ENCODE results near the gene SLC25A33. TPM values are rescaled to one million over a fixed set of nuclear protein-coding genes. Genes with fewer than 3 reads are reported as not detected.
"Not testable (repeated sequence)": the region's sequence is repeated elsewhere in the genome, so short reads cannot be mapped to it uniquely, and the experiment has no call there.

SLC25A33 gene
- total RNA-seq, 1 donor from 2014 or later: 20.8 TPM

DNA sequence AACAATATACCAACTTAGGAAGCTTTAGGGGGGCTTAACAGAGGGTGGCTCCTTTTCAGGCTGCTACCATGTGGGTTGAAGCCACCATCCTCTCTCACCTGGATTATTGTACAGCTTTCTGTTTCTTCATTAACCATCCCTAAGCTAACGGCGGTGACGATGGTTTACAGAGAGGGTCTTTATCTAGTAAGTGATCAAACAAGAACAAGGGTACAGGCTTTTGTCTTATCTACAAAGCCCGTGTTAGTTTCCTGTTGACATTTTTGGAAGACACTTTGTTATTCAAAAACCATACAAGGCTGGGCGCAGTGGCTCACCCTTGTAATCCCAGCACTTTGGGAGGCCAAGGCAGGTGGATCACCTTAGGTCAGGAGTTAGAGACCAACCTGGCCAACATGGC, 20.4 kb downstream of the SLC25A33 start:
- TF ChIP-seq, protein P1, sequence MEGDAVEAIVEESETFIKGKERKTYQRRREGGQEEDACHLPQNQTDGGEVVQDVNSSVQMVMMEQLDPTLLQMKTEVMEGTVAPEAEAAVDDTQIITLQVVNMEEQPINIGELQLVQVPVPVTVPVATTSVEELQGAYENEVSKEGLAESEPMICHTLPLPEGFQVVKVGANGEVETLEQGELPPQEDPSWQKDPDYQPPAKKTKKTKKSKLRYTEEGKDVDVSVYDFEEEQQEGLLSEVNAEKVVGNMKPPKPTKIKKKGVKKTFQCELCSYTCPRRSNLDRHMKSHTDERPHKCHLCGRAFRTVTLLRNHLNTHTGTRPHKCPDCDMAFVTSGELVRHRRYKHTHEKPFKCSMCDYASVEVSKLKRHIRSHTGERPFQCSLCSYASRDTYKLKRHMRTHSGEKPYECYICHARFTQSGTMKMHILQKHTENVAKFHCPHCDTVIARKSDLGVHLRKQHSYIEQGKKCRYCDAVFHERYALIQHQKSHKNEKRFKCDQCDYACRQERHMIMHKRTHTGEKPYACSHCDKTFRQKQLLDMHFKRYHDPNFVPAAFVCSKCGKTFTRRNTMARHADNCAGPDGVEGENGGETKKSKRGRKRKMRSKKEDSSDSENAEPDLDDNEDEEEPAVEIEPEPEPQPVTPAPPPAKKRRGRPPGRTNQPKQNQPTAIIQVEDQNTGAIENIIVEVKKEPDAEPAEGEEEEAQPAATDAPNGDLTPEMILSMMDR (IDR thresholded peaks at IDR 0.05): no peak
- TF ChIP-seq EZH2phosphoT487 (IDR thresholded peaks at IDR 0.05) (no peak), EZH2 (IDR thresholded peaks at IDR 0.05) (no peak)
- H3K9me3 ChIP-seq (ENCODE audit: low read depth): no peaks in the 10 kb centered on the region
- no peak overlapping the region for H3K4me3 ChIP-seq
- H3K27me3 ChIP-seq: no peaks in the 10 kb centered on the region
- Mint-ChIP-seq H3K4me3 (no peak overlapping the region), H3K9me3 (peaks cover 6% of the 10 kb centered on the region), H3K36me3 (peaks cover 23% of the 10 kb centered on the region), H3K27ac (no peak overlapping the region), H3K4me1 (peaks cover 22% of the 10 kb centered on the region), H3K27me3 (ENCODE audit: insufficient read depth, low read depth) (peaks cover 2% of the 10 kb centered on the region)
- H3K36me3 ChIP-seq: peaks cover 5% of the 10 kb centered on the region
- peaks cover 14% of the 10 kb centered on the region for H3K79me2 ChIP-seq (ENCODE audit: low read depth)
- H3F3A ChIP-seq (ENCODE audit: low read depth): no peaks in the 10 kb centered on the region
- peaks cover 39% of the 10 kb centered on the region for H4K20me1 ChIP-seq (ENCODE audit: low read depth)
- no peak overlapping the region for H2AFZ ChIP-seq (replicated peaks)
- H3K4me2 ChIP-seq: no peak overlapping the region
- H3K27ac ChIP-seq: no peak overlapping the region
- no peak for DNase-seq (ENCODE audit: low spot score)
- no peak overlapping the region for H3K9ac ChIP-seq
- no peaks in the 10 kb centered on the region for H3K4me1 ChIP-seq

DNA sequence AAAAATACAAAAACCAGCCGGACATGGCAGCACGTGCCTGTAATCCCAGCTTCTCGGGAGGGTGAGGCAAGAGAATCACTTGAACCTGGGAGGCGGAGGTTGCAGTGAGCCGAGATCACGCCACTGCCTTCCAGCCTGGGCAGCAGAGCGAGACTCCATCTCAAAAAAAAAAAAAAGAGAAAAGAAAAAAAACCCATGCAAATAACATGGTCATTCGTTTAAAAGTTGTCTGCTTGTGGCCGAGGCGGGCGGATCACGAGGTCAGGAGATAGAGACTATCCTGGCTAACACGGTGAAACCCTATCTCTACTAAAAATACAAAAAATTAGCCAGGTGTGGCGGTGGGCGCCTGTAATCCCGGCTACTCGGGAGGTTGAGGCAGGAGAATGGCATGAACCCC, 20.8 kb downstream of the SLC25A33 start:
- not testable (repeated sequence) for H3K9me3 ChIP-seq (ENCODE audit: low read depth); H3K27ac ChIP-seq; H3K36me3 ChIP-seq; H3K9me3 Mint-ChIP-seq; H3K27me3 ChIP-seq; H2AFZ ChIP-seq (replicated peaks); H3K4me3 Mint-ChIP-seq; H3K4me1 ChIP-seq; H3K9ac ChIP-seq; H3K27me3 Mint-ChIP-seq (ENCODE audit: insufficient read depth, low read depth); H3K4me2 ChIP-seq; DNase-seq (ENCODE audit: low spot score); H3F3A ChIP-seq (ENCODE audit: low read depth); H3K27ac Mint-ChIP-seq; H3K4me3 ChIP-seq
- peaks cover 13% of the 10 kb centered on the region for H3K79me2 ChIP-seq (ENCODE audit: low read depth)
- peaks cover 39% of the 10 kb centered on the region for H4K20me1 ChIP-seq (ENCODE audit: low read depth)
- Mint-ChIP-seq H3K4me1 (peaks cover 22% of the 10 kb centered on the region), H3K36me3 (peaks cover 23% of the 10 kb centered on the region)

DNA sequence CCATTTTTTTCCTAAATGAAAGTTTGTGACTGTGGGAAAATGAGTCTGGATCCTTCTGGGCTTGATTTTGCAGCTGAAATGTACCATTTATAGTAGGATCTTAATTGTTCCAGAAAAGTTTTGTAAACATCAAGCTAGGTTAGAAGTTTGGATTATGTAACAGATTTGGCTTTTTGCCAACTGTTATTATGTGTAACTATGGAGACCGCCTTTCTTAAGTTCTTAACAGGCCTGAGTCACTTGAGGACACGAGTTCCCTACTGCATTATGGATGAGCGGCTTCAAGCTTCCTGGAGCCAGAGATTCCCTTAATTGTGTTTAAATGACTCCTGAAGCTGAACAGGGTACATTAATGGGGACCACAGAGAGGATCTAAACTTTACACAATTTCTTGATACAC, 22.2 kb downstream of the SLC25A33 start:
- H3K9me3 Mint-ChIP-seq: peaks cover 6% of the 10 kb centered on the region
- no peak overlapping the region for H3K4me2 ChIP-seq

DNA sequence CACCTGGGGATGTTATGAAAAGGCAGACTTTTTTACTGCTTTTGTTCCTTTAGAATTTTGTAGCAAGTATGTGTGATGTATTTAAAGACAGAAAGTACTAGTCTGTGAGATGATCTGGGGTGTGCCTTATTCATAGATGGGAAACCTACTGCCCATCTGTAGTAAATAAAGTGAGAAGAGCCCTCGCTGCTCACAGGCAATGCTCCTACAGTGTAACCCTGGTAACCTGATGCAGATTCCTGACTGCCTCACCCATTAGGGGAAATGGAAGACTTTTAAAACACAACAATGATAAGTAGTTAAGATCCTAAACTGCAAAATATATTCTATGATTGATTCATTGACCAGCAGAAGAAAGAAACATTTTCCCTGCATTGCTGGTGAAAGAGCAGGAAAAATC, 30.0 kb downstream of the SLC25A33 start:
- Mint-ChIP-seq H3K27me3 (ENCODE audit: insufficient read depth, low read depth) (peaks cover 3% of the 10 kb centered on the region), H3K4me1 (peaks cover 13% of the 10 kb centered on the region), H3K4me3 (no peak overlapping the region), H3K36me3 (peaks cover 8% of the 10 kb centered on the region), H3K9me3 (no peaks in the 10 kb centered on the region), H3K27ac (no peak overlapping the region)
- DNase-seq (ENCODE audit: low spot score): no peak
- Histone ChIP-seq H2AFZ (replicated peaks) (no peak overlapping the region), H3F3A (ENCODE audit: low read depth) (peaks cover 11% of the 10 kb centered on the region), H3K27ac (no peak overlapping the region), H4K20me1 (ENCODE audit: low read depth) (peaks cover 3% of the 10 kb centered on the region), H3K9ac (no peak overlapping the region), H3K27me3 (no peaks in the 10 kb centered on the region), H3K4me3 (no peak overlapping the region), H3K79me2 (ENCODE audit: low read depth) (no peaks in the 10 kb centered on the region), H3K4me2 (no peak overlapping the region), H3K36me3 (no peaks in the 10 kb centered on the region), H3K9me3 (ENCODE audit: low read depth) (no peaks in the 10 kb centered on the region), H3K4me1 (no peaks in the 10 kb centered on the region)
- TF ChIP-seq, protein P1 (IDR thresholded peaks at IDR 0.05): no peak
- TF ChIP-seq EZH2phosphoT487 (IDR thresholded peaks at IDR 0.05) (no peak), EZH2 (IDR thresholded peaks at IDR 0.05) (no peak)

More for the DNA sequence above, 22.2 kb downstream of the SLC25A33 start:
- Histone ChIP-seq H3K27me3 (no peaks in the 10 kb centered on the region), H3K4me3 (no peak overlapping the region), H4K20me1 (ENCODE audit: low read depth) (peaks cover 29% of the 10 kb centered on the region), H3K36me3 (peaks cover 4% of the 10 kb centered on the region), H3K27ac (peak overlapping the region; percentile 20), H2AFZ (replicated peaks) (no peak overlapping the region), H3F3A (ENCODE audit: low read depth) (no peaks in the 10 kb centered on the region), H3K9ac (no peak overlapping the region), H3K4me1 (no peaks in the 10 kb centered on the region), H3K9me3 (ENCODE audit: low read depth) (no peaks in the 10 kb centered on the region), H3K79me2 (ENCODE audit: low read depth) (peaks cover 8% of the 10 kb centered on the region)
- peaks cover 16% of the 10 kb centered on the region for H3K36me3 Mint-ChIP-seq
- no peak for DNase-seq (ENCODE audit: low spot score)
- H3K4me1 Mint-ChIP-seq: peaks cover 22% of the 10 kb centered on the region
- TF ChIP-seq EZH2 (IDR thresholded peaks at IDR 0.05): no peak
- TF ChIP-seq, protein P1 (IDR thresholded peaks at IDR 0.05): no peak
- no peak for TF ChIP-seq EZH2phosphoT487 (IDR thresholded peaks at IDR 0.05)
- H3K27ac Mint-ChIP-seq: peak overlapping the region; percentile 50
- peaks cover 5% of the 10 kb centered on the region for H3K27me3 Mint-ChIP-seq (ENCODE audit: insufficient read depth, low read depth)
- H3K4me3 Mint-ChIP-seq: no peak overlapping the region

DNA sequence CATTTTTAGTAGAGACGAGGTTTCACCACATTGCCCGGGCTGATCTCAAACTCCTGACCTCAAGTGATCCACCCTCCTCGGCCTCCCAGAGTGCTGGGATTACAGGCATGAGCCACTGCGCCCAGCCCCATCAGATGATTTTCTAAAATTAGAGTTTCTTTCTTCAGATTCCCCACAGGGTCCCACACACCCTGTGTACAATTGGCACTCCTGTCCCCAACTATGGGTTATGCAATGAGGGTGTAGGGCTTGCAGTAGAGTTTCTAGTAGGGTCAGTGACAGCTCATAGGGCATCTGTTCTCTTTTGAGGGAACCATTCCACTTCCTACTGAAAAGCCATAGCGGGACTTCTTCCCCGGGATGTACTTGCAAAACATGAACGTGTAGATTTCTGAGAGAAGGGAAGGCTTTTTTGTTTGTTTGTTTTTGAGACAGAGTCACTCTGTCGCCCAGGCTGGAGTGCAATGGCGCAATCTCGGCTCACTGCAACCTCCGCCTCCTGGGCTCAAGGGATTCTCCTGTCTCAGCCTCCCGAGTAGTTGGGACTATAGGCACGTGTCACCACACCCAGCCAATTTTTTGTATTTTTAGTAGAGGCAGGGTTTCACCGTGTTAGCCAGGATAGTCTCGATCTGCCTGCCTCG, 31.7 kb downstream of the SLC25A33 start:
- not testable (repeated sequence) for H3K79me2 ChIP-seq (ENCODE audit: low read depth); H3K27ac Mint-ChIP-seq; H3K4me2 ChIP-seq; H3K4me1 ChIP-seq; H3K4me3 Mint-ChIP-seq; DNase-seq (ENCODE audit: low spot score); H3K9me3 ChIP-seq (ENCODE audit: low read depth); H3K36me3 ChIP-seq; H3K4me3 ChIP-seq; H3K27me3 ChIP-seq; H3K9me3 Mint-ChIP-seq; H3K9ac ChIP-seq; H3K27me3 Mint-ChIP-seq (ENCODE audit: insufficient read depth, low read depth); H4K20me1 ChIP-seq (ENCODE audit: low read depth); H3K27ac ChIP-seq; H2AFZ ChIP-seq (replicated peaks)
- H3F3A ChIP-seq (ENCODE audit: low read depth): peaks cover 11% of the 10 kb centered on the region
- H3K36me3 Mint-ChIP-seq: peaks cover 10% of the 10 kb centered on the region
- peaks cover 13% of the 10 kb centered on the region for H3K4me1 Mint-ChIP-seq

Measured in neural progenitor cell (in vitro differentiated cells).